ENCODE data around the gene BRME1.
"Not testable (repeated sequence)": the region's sequence is repeated elsewhere in the genome, so short reads cannot be mapped to it uniquely, and the experiment has no call there.

BRME1 gene

DNA sequence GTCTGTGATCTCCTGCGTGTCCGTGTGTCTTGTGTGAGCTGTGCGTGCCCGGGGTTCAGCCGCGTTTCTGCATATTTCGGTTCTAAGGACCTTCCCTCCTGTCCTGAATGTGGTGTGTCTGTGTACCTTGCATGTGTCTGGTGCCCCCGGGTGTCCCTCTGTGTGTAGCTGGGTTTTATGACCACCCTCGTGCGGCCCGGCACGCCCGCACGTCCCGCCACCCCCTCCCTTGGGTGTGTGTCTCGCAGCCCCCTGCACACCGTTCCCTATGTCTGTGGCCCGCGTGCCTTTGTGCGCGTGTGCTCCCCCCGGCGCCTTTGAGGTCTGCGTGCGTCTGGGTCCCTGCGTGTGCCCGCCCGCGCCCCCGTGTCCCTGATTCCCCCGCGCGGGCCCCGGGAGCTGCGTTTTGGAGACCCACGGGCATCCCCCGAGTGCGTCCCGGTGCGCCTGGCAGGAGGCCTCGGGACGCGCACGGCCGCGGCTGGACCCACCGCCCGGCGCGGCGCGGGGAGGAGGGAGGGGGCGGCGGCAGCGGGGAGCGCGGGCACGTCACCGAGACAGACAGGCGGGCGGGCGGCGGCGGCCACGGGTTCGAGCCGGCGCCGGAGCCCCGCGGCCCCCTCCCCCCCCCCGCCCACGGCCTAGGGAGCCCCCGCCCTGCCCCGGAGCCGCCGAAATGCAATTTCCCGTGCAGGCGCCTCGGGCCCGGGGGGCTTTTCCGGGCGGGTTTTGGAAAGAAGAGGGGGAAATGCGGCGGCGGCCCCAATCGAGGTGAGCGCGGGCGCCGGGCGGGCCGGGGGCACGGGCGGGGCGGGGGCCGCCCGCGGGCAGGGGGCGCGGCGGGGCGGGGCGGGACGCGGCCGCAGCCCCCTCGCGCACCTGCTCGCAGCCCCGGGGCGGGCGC, 41.0 kb downstream of the BRME1 start:
- no peak for DNase-seq

DNA sequence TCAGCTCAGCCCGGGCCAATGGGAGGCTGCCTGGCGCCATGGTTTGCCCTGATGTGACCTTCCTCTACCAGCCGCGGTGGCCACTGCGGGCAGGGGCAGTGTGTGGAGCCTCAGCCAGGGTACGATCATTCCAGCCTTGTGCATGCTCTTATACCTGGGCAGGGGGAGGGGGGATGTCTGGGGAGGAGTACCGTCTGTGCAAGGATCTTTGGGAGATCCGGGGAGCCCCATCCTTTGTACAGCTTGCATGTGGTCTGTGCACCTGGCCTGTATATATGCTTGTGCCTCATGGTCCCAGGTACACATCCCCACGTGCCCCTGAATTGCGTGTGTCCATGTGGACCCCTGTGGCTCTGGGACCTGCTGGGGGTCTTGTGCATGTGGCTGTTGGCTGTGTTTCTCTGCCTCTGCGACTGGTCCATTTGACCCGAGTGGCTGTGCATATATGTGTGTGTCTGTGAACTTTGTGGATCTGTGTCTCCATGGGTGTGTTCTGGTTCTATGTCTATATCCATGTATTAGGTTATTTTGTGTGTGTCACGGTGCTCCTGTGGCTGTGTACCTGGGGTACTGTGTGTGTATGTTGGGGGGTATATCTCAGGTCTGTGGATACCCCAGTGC, 41.8 kb downstream of the BRME1 start:
- no peak for DNase-seq

DNA sequence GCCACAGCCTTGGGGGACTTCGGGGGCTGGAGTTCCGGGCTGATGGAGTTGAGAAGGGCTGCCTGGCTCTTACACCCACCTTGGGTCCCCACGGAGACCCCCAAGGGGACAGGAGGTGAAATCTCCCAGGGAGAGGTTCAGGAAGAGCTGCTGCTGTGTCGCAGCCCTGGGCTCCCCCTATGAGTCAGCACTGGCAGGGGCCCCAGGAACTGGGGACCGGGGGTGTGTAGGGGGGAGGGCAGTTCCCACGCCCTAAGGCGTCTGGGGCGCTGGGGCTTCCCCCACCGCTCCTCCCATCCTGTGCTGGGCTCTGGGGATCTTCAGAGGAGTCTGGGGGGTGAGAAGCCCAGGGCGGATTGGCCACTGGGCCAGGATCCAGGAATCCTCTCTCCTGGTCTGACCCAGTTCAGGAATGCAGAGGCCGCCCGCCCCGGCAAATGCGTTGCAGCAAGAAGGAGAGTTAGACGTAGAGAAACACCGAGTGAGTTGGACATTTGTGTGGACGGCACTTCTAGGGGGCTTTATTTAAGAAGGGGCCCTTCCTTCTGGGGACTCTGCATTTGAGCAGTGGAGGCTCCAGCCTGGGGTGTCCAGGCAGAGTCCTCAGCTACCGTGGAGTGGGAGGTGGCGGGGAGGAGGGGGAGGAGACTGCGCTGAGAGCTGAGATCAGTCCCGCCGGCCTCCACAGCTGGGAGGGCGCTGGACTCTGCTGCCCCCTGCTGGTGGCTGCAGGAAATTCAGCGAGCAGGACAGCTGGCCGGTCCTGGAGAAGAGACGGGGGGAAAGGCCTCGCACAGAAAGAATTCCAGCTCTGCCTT, 44.0 kb downstream of the BRME1 start:
- DNase-seq, result peak; percentile 93

DNA sequence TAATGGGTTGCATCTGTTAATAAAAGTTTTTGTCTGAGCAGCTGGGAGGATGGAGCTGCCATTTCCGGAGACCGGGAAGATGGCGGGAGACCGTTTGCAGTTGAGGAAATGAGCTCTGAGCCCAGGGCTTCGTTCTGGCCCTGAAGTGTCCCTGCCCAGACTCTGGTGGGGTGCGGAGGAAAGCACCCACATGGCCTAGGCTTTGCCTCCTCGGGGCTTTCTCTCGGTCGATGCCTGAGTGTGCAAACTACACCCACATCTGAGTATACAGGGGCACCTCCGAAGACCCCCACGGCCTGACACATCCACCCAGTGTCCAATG, 44.6 kb downstream of the BRME1 start:
- peak; percentile 47 for DNase-seq

DNA sequence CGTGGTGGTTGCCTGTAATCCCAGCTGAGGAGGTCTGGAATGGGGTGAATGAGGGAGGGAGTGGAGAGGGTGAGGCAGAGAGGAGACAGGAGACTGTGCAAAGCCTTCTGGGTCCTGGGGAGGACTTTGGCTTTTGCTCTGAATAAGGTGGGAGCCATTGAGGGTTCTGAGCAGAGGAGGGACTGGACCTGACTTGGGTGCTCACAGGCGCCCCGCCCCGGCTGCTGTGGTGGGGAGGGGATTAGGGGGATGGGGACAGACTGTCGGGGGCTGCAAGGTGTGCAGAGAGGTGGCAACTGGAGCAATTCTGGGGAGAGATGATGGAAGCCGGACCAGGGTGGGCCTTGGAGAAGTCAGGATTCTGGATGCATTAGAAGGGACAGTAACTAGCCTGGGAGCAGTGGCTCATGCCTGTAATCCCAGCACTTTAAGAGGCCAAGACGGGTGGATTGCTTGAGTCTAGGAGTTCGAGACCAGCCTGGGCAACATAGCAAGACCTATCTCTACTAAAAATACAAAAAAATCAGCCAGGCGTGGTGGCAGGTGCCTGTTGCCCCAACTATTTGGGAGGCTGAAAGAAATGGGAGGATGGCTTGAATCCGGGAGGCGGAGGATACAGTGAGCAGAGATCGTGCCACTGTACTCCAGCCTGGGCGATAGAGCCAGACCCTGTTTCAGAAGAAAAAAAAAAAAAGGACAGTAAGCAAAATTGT, 45.1 kb downstream of the BRME1 start:
- no peak for DNase-seq

DNA sequence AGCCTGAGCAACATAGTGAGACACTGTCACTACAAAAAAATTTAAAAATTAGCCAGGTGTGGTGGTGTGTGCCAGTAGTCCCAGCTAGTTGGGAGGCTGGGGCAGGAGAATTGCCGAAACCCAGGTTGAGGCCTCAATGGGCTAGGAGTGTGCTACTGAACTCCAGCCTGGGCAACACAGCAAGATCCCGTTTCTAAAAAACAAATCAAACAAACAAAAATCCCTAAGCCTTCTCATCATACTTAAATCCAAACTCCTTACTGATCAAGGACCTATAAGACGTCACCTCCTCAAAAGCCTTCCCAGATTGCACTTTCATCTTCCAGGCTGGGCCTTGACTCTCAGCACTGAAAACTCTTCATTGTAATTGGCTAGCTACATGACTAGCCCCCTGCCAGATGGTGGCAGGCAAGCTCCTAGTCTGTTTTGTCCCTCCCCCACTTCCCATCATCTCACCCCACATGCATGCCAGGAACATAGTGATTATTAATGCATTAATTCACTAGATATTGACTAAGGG, 46.5 kb downstream of the BRME1 start:
- peak; percentile 63 for DNase-seq

DNA sequence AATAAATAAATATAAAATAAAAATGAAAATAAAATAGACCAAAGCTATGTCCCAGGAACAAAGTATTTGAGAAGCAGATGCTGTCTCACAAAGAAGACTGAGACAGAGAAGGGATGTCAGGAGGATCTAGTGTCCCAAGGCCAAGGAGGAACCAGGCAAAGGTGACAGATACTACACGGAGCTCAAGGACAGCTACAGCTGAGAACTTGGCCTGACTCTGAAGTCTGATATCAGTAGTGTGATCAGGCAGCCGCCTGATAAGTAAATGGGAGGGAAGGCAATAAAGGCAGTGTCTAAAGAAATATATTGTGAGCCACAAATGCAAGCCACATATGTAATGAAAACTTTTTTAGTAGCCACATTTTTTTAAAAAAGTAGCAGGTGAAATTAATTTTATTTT, 49.4 kb downstream of the BRME1 start:
- no peak for DNase-seq

DNA sequence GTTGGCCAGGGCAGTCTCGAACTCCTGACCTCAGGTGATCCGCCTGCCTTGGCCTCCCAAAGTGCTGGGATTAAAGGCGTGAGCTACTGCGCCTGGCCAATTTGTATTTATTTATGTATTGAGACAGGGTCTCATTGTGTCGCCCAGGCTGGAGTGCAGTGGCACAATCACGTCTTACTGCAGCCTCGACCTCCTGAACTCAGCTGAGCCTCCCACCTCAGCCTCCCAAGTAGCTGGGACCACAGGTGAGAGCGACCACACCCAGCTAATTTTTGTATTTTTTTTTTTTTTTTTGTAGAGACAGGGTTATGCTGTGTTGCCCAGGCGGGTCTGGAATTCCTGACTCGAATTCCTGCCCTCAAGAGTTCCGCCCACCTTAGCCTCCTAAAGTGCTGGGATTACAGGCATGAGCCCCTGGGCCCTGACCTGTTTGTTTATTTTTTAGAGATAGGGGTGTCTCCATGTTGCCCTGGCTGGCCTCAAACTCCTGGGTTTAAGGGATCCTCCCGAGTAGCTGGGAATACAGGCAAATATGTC, 53.7 kb downstream of the BRME1 start:
- not testable (repeated sequence) for DNase-seq

DNA sequence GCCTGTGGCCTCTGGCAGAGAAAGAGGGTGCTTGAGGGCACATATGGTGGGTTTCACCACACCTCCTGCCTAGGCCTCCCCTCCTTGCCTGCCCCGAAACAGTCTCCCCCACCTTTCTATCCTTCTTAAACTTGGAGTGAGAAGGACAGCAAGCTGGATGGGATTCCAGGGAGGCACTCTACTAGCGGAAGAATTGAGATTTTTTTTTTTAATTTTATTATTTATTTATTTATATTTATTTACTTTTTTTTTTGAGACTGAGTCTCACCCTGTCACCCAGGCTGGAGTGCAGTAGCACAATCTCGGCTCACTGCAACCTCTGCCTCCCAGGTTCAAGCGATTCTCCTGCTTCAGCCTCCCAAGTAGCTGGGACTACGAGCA, 54.2 kb downstream of the BRME1 start:
- not testable (repeated sequence) for DNase-seq

DNA sequence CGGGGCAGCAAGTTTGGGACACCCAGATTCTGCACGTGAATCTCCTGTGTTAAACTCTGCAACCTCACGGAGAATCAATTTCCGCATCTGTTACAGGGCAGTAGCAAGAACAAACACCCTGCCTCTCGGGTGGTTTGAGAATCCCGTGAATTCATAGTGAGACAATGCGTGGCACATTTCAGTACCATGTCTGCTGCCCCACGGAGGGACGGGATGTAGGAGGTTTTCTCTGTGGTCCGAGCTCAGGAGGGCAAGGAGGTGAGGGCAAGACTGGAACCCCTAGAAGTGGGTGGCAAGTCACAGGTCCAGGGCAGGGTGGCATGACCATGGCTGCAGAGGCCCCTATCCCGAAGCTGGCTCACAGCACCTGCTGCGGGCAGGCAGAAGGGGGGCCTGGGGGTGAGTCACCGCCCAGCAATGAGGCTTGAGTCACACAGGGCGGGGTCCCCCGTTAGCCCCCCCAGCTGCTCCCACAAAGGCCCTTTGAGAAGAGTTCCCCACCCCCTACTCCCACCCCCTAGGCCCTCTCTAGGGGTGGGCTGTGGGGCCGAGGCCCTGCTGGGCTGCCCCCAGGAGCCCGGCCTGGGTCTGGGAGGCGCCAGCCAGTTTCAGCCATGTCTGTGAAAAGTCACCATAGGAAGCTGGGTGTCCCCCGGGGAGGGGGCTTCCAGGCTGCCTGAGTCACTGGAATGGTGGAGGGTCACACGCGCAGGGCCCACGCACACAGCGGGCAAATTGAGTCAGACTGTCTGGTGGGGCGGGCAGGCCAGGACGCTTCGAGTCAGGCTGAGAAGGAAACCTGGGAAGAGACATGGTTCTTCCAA, 54.8 kb downstream of the BRME1 start:
- DNase-seq, result peak; percentile 95

DNA sequence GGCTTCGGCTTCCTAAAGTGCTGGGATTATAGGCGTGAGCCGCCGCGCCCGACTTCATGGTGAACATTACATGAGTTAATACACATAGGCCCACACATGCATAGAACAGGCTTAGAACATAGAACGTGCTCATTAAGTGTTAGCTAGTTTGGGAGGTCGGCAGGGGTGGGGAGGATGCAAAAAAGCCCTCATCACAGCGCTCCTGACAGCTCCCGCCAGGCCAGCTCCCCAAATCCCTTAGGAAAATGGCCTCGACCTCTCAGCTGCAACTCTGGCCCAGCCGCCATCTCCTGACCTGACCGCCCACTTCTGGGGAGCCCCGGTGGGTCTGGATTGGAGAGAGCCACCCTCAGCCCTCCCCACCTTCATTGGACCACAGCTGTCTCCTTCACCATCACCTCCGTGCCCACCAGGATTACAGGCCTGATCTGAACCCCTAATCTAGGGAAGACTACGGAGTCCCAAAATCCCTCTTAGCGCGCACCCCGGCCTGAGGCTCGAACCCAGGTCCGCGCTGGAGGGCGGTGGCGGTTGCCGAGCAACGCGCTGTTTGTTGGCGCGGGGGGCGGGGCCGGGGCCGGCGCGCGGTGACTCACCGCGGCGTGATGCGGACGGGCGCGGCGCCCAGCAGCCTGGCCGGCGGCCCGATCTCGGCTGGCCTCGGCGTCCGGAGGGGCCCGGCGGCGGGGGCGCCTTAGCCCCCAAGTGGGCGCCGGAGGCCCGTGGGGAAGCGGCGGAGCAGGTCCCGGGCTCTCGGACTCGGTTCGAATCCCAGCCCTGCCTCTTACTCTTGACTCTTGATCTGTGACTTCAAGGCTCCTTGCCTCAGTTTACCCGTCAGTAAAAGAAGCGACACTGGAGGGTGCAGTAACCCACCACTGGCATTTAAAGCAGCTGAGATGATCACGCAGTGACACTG, 55.7 kb downstream of the BRME1 start:
- DNase-seq, result peak; percentile 80

DNA sequence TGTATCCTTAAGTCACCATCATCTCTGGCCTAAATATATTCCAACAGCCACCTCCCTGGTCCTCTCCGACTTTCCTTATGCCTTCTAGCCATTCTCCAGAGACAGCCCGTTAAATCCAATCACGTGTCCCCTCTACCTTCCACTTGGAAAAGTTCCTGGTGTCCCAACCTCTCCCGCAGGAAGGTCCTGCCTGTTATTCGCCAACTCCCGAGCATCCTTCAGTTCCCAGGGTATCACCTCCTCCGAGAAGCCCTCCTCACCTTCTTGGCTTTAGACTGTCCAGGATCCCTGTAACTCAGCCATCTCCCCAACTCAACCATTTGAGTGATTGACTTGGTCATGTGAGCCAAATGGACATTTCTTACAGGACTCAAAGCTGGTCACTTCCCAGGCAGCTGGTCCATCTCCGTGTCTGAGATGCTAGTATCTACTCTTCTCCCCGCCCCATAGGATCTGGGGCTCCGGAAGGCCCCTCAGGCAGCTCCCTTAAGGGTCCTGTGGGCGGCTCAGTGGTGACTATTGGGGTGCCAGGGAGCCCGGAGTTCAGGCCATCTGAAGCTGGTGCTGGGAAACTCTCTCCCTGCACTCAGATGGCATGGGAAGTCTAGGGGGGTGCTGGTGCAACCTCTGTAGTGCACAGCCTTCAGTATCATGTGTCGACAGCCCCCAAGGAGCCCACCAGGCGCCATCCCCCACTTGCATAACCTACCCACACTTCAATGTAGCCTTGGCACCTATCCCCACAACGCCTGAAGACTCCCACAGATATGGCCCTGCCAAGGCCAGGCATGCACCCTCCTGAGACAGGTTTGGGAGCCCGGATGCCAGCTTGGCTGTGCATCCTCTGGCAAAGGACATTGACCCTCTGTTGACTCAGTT, 56.9 kb downstream of the BRME1 start:
- DNase-seq, result no peak

DNA sequence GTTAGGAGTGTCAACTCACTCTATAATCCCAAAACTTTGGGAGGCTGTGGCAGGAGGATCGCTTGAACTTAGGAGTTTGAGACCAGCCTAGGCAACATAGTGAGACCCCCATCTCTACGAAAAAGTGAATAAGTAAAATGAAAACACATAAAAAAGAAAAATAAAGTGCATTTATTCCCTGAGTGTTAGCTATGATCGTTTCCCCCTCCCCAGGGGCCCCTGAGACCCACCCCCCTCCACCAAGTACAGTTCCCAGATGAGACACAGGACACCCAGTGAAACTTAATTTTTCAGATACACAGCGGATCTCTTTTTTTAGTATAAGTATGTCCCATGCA, 57.6 kb downstream of the BRME1 start:
- no peak for DNase-seq

DNA sequence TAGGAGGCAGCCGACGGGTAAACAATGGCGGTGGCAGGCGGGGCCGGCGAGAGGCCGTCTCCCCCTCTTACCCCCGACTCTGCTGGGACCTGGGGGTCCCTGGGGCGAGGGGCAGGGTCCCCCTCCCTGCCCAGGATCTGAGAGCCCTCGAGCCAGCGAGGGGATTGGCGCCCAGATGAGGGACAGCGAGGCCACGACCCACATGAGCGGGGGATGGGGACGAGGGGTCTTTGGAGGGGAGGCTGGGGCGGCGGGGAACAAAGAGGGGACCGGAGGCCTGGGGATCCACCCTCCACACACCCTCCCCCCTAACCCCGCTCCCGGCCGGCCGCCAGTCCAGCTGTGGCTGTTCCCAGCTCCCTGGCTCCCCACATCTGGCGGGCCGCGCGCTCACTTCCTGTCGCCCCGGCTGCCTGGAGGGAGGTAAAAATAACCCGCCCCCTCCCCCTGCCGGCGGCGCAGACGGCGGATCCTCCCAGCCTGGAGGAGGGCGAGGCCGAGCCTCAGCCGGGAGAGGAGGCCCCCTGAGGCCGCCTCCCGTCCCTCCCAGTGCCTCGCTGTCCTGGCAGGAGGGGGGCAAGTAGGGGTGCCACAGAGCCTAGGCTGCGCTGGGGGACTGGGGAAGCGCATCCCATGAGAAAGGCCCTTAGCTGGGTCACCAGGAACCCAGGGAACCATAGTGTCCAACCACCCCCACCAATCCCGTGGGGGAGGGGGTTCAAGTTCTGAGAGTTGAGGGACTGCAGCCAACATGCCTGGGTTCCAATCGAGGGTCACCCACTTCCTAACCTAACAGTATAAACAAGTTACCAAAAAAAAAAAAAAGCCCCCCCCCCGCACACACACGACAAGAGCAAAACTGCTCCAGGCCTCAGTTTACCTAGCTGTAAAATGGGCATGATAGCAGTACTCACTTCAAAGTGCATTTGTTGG, 58.2 kb downstream of the BRME1 start:
- DNase-seq, result peak; percentile 95

DNA sequence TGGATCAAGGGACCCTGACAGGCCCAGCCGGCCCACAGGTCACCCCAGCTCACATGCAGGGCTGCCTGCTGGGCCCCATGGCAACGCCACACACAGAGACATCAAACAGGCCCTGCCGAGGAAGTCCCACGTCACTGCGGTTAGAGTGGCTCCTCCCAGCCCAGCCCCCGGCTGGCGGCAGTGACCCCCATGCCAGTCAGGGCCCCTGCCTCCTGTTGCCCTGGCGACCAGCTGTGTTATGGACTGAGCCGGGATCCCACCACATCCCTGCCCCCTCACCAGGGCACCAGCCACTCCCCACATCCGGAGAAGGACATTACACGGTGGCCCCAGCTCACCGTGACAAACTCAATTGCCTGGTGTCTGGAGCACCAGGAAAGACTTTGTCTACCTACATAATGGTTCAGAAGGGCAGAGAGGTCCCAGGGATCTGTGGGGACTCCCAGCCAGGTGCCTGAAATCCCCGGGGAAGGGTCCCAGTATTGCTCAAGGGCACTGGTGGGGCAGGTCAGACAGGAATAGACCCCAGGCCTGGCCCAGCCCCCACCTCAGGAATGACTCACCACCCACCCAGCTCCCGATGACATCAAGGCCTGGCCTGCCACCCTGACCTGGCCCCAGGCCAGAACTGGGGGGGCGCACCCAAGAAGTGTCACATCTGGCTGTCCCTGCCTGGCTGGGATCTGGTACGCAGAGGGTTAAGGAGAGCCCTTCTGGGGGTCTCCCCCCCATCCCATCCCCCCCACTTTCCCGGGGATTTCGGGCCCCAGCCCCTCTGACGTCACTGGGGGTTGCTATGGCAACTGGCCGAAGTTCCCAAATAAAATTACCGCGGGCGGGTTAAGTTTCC, 59.1 kb downstream of the BRME1 start:
- DNase-seq, result peak; percentile 93

DNA sequence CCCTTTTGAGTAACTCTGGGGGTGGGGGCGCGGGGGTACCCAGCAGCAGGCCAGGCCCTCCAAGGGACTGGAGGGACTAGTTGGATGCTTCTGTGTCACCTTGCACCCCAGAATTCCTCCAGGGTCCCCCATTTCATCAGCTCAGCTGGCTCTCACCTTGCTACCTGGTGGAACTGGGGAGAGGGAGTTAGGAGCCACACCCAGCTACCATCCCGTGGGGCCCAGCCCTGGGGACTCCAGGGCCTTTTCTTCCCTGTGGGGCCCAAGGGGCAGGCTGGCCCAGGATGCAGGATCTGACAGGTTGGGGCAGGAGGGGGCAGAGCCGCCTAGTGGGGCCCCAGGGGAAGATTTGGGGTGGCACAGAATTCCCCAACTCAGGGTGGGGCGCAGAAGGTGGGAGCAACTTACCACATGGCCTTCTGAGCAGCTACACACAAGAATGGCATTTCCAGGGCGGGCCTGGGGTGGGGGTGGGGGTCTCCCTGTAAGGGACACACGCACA, 61.7 kb downstream of the BRME1 start:
- DNase-seq, result peak; percentile 42
